HEK293T (cell line): Measurements from ENCODE around the gene ARHGAP25.

ENCODE experiments used
- BHLHE40 ChIP-seq: fragments of 450-650 bp; IDR thresholded peaks from 2 replicates; pipeline ENCODE4 v1.6.1; 2016; ENCODE audit warnings: mild to moderate bottlenecking, moderate library complexity, borderline replicate concordance
- CTBP1 ChIP-seq: fragments of 450-650 bp; IDR thresholded peaks from 2 replicates; pipeline ENCODE4 v1.6.1; 2016; ENCODE audit warnings: borderline replicate concordance
- FOXA1 ChIP-seq: fragments of 450-650 bp; IDR thresholded peaks from 2 replicates; pipeline ENCODE4 v1.6.1; 2016; ENCODE audit warnings: mild to moderate bottlenecking
- FOXK2 ChIP-seq: fragments of 450-650 bp; IDR thresholded peaks from 2 replicates; pipeline ENCODE4 v1.6.1; 2016; ENCODE audit warnings: mild to moderate bottlenecking
- FOXM1 ChIP-seq: fragments of 450-650 bp; IDR thresholded peaks from 2 replicates; pipeline ENCODE4 v1.6.1; 2017; ENCODE audit warnings: mild to moderate bottlenecking, borderline replicate concordance
- HDGF ChIP-seq: fragments of 450-650 bp; IDR thresholded peaks from 2 replicates; pipeline ENCODE4 v1.6.1; 2017; ENCODE audit warnings: antibody characterized with exemption, borderline replicate concordance
- L3MBTL2 ChIP-seq: fragments of 450-650 bp; conservative IDR thresholded peaks from 2 replicates; pipeline ENCODE4 v1.6.1; 2016; ENCODE audit warnings: mild to moderate bottlenecking
- NFRKB ChIP-seq: fragments of 450-650 bp; IDR thresholded peaks from 2 replicates; pipeline ENCODE4 v1.6.1; 2016; ENCODE audit warnings: mild to moderate bottlenecking, moderate library complexity
- SP1 ChIP-seq: fragments of 450-650 bp; IDR thresholded peaks from 2 replicates; pipeline ENCODE4 v1.6.1; 2017
- SUZ12 ChIP-seq: fragments of 450-650 bp; IDR thresholded peaks from 2 replicates; pipeline ENCODE4 v1.6.1; 2016; ENCODE audit warnings: mild to moderate bottlenecking
- ZNF384 ChIP-seq: fragments of 450-650 bp; IDR thresholded peaks from 2 replicates; pipeline ENCODE4 v1.6.1; 2016
- TF ChIP-seq, protein P1 (sequence below): fragments of 450-650 bp; IDR thresholded peaks from 2 replicates; pipeline ENCODE4 v1.6.1; 2016

DNA sequence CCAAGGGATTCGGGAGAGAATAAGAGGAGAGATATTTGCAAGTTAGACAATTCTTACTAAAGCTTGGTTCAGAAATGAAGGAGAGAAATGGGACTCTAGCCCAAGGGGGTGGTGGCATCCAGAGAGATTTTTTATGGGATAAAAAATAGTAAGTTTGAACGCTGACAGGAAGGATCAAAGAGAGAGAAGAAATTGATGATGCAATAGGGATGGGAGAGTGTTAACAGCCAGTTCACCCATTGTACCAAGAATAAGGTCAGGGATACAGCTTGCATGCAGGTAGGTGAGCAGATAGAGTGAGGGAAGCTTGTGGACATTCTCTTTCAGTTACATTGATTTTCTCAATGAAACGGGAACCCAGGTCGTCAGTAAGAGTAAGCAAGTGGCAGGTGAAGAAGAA is 1.2 kb upstream of the ARHGAP25 start:
- TF ChIP-seq SP1 (no peak), ZNF384 (no peak), FOXK2 (no peak), CTBP1 (no peak), FOXA1 (no peak), FOXM1 (no peak), SUZ12 (no peak), HDGF (no peak), L3MBTL2 (no peak), NFRKB (no peak), BHLHE40 (no peak)
- TF ChIP-seq, protein P1, sequence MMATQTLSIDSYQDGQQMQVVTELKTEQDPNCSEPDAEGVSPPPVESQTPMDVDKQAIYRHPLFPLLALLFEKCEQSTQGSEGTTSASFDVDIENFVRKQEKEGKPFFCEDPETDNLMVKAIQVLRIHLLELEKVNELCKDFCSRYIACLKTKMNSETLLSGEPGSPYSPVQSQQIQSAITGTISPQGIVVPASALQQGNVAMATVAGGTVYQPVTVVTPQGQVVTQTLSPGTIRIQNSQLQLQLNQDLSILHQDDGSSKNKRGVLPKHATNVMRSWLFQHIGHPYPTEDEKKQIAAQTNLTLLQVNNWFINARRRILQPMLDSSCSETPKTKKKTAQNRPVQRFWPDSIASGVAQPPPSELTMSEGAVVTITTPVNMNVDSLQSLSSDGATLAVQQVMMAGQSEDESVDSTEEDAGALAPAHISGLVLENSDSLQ = no peak
